Gastrocnemius medialis (tissue), 4 donors: ENCODE measurements around the gene PDLIM4.

Source experiments
- POLR2A ChIP-seq, 2 donors: fragments of 450-650 bp; IDR thresholded peaks; one replicate each; pipeline ENCODE4 v1.6.1; 2017; ENCODE audit warnings: antibody characterized with exemption in 2 of 2, mild to moderate bottlenecking in 2 of 2, moderate library complexity in 2 of 2
- TF ChIP-seq, protein P1 (sequence below), 5 experiments: fragments of 450-650 bp in 3 of 5; fragments of 200-600 bp in 2 of 5; sonication (generic) in 2 of 5; IDR thresholded peaks in 4 of 5; conservative IDR thresholded peaks in 1 of 5; 1 replicate in 4 of 5; 2 replicates in 1 of 5; pipeline ENCODE4 v1.5.1; 2016 to 2019; ENCODE audit warnings: antibody characterized with exemption in 5 of 5, mild to moderate bottlenecking in 3 of 5, moderate library complexity in 3 of 5

- TF ChIP-seq POLR2A (IDR thresholded peaks at IDR 0.05) = no peak
- TF ChIP-seq, protein P1, sequence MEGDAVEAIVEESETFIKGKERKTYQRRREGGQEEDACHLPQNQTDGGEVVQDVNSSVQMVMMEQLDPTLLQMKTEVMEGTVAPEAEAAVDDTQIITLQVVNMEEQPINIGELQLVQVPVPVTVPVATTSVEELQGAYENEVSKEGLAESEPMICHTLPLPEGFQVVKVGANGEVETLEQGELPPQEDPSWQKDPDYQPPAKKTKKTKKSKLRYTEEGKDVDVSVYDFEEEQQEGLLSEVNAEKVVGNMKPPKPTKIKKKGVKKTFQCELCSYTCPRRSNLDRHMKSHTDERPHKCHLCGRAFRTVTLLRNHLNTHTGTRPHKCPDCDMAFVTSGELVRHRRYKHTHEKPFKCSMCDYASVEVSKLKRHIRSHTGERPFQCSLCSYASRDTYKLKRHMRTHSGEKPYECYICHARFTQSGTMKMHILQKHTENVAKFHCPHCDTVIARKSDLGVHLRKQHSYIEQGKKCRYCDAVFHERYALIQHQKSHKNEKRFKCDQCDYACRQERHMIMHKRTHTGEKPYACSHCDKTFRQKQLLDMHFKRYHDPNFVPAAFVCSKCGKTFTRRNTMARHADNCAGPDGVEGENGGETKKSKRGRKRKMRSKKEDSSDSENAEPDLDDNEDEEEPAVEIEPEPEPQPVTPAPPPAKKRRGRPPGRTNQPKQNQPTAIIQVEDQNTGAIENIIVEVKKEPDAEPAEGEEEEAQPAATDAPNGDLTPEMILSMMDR (IDR thresholded peaks at IDR 0.05 in 4 of 5, conservative IDR thresholded peaks at IDR 0.05 in 1 of 5) = no peak
These were observed 14.1 kb downstream of the PDLIM4 start for GRCh38 chr5:132271251-132272246.
